Spleen (tissue), 11 donors: Measurements from ENCODE around the gene PHC2. TPM values are rescaled to one million over a fixed set of nuclear protein-coding genes. Genes with fewer than 3 reads are reported as not detected.
A peak's percentile ranks its signal among the peaks of the same experiment; 100 is the strongest.

Experiments
- DNase-seq: peaks from one replicate; pipeline ENCODE4 v3.0.0-alpha.2; 2020
- H3K27ac ChIP-seq, 8 donors: fragments of 200-600 bp; sonication (generic) in 7 of 8; 1 replicate in 4 of 8; 2 replicates in 4 of 8; pipeline versions ENCODE4 v1.5.0 to v1.8.0; 2016 to 2021; ENCODE audit warnings: inconsistent platforms in 4 of 8, mild to moderate bottlenecking in 4 of 8, moderate library complexity in 1 of 8
- H3K27me3 ChIP-seq, 7 donors: fragments of 200-600 bp; sonication (generic) in 6 of 7; replicated peaks in 1 of 7; 1 replicate in 4 of 7; 2 replicates in 3 of 7; pipeline versions ENCODE4 v1.5.0 to v1.8.0; 2016 to 2021; ENCODE audit warnings: inconsistent platforms in 3 of 7, mild to moderate bottlenecking in 1 of 7
- H3K36me3 ChIP-seq, 6 donors: fragments of 200-600 bp; sonication (generic) in 5 of 6; 1 replicate in 4 of 6; 2 replicates in 2 of 6; pipeline versions ENCODE4 v1.5.0 to v1.8.0; 2016 to 2021; ENCODE audit warnings: inconsistent platforms in 2 of 6
- H3K4me1 ChIP-seq, 6 donors: fragments of 200-600 bp; sonication (generic) in 5 of 6; 1 replicate in 3 of 6; 2 replicates in 3 of 6; pipeline versions ENCODE4 v1.5.0 to v1.8.0; 2016 to 2021; ENCODE audit warnings: inconsistent platforms in 3 of 6
- H3K4me3 ChIP-seq, 8 donors: fragments of 200-600 bp; sonication (generic) in 7 of 8; 1 replicate in 4 of 8; 2 replicates in 4 of 8; pipeline versions ENCODE4 v1.5.0 to v1.8.0; 2016 to 2021; ENCODE audit warnings: inconsistent platforms in 4 of 8, mild to moderate bottlenecking in 4 of 8, moderate library complexity in 2 of 8
- H3K9me3 ChIP-seq, 8 donors: fragments of 200-600 bp; sonication (generic) in 7 of 8; 1 replicate in 4 of 8; 2 replicates in 4 of 8; pipeline versions ENCODE4 v1.5.0 to v1.8.0; 2016 to 2021; ENCODE audit warnings: inconsistent platforms in 4 of 8
- POLR2A ChIP-seq, 3 donors: fragments of 450-650 bp; IDR thresholded peaks; one replicate each; pipeline ENCODE4 v1.5.1; 2017; ENCODE audit warnings: antibody characterized with exemption in 3 of 3, mild to moderate bottlenecking in 1 of 3
- POLR2AphosphoS5 ChIP-seq, 3 donors: sonication (generic); formaldehyde crosslinking; IDR thresholded peaks; one replicate each; pipeline ENCODE4 v1.5.1; 2017; ENCODE audit warnings: antibody characterized with exemption in 3 of 3
- WGBS, 5 donors: extraction: QIAGEN DNeasy Blood & Tissue Kit in 3 of 5; methylation state at CpG; one replicate each; pipeline versions ENCODE4 v1.1.5 to v1.1.7; 2013 to 2018; 5-methylcytosine and 5-hydroxymethylcytosine counted together
- intact Hi-C: fragments of 100-400 bp; cut with DNase I; formaldehyde crosslinking; loops from one replicate; pipeline ENCODE4 v1.15.0; 2023; ENCODE audit warnings: low total_unique reads
- polyA plus RNA-seq, 3 donors: library from polyadenylated mRNA; stranded (reverse); fragments of 200-250 nt; gene quantifications; one replicate each; pipeline ENCODE4 v1.2.1, GENCODE V29; 2013
- total RNA-seq, 7 donors: library from RNA; depleted of rRNA in 3 of 7; stranded (reverse); fragments of >200 nt in 3 of 7; fragmentation: NEBNext Ultra II Directional in 4 of 7; extraction: Animal tissue kit (Norgen Biotek cat#: 25700) in 4 of 7; gene quantifications; one replicate each; pipeline versions ENCODE4 v1.1.0 to v1.2.1, GENCODE V29; 2016 to 2021
- TF ChIP-seq, protein P1 (sequence below), 11 experiments: fragments of 200-600 bp in 7 of 11; fragments of 450-650 bp in 4 of 11; sonication (generic) in 4 of 11; IDR thresholded peaks in 8 of 11; conservative IDR thresholded peaks in 3 of 11; 1 replicate in 7 of 11; 2 replicates in 4 of 11; pipeline versions ENCODE4 v1.4.0 to v1.8.0; 2016 to 2021; ENCODE audit warnings: antibody characterized with exemption in 11 of 11, inconsistent platforms in 4 of 11, mild to moderate bottlenecking in 1 of 11
- donor health status: healthy with polysubstance abuse.
- donor health status: DM: no; HTN: no; CAD: no; lungs with moderate emphysema.
- donor health status: DM: no; HTN: no; CAD: no.
- donor health status: Bipolar disorder and iron deficiency.
- donor health status: healthy.
- donor health status: DM: no; HTN: no; CAD: no.
- donor health status: DM: yes; HTN: yes; CAD: no.

PHC2 gene
- total and polyA plus RNA-seq, 10 donors, result 51.1 to 272 (median 136) TPM

DNA sequence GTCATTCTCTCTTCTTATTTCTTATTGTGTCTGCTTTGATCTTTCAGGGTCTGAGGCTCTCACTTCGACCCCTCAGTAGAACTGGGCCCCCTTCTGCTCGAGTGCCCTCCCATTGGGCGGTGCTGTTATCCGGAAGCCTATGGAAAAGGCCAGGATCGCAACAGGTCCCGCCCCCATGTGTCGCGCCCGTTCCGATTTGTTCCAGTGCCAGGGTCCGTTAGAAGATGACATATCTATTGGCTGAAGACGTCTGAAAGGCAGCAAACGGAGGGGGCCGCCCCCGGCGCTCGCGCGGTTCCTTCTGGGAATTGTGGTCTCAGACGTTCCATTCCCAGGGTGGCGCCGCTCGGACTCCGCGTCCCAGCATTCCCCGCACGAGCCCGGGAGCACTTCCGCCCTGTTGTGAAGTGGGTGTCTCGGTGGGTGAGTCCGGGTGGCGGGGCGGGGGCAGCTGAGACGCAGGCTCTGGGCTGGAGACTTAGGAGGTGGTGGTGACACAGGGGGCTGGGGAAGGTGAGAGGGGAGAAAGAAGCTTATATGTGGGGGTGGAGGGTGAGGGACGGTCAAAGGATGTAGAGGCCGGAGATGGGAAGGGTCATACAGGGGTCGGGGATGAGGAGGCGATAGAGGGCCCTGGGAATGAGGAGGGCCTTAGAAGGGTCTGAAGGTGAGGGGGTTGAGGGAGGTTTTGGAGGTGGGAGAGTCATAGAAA lies 41.5 kb upstream of the PHC2 start, which contains the start of gene ZSCAN20:
Gene ZSCAN20 (plus strand): TSS at position 377 of the 712 bp plus-strand sequence. CDS start 6,644 bp downstream, outside the sequence.
- no peak for TF ChIP-seq POLR2A (IDR thresholded peaks at IDR 0.05)
- TF ChIP-seq, protein P1, sequence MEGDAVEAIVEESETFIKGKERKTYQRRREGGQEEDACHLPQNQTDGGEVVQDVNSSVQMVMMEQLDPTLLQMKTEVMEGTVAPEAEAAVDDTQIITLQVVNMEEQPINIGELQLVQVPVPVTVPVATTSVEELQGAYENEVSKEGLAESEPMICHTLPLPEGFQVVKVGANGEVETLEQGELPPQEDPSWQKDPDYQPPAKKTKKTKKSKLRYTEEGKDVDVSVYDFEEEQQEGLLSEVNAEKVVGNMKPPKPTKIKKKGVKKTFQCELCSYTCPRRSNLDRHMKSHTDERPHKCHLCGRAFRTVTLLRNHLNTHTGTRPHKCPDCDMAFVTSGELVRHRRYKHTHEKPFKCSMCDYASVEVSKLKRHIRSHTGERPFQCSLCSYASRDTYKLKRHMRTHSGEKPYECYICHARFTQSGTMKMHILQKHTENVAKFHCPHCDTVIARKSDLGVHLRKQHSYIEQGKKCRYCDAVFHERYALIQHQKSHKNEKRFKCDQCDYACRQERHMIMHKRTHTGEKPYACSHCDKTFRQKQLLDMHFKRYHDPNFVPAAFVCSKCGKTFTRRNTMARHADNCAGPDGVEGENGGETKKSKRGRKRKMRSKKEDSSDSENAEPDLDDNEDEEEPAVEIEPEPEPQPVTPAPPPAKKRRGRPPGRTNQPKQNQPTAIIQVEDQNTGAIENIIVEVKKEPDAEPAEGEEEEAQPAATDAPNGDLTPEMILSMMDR (IDR thresholded peaks at IDR 0.05 in 8 of 11, conservative IDR thresholded peaks at IDR 0.05 in 3 of 11), result peak in 2 of 11 experiments; percentile 18
- TF ChIP-seq POLR2AphosphoS5 (IDR thresholded peaks at IDR 0.05), result peak; percentile 79 to 85 (median 83)
- Histone ChIP-seq H3K4me1 (peaks cover 18 to 57% (median 35%) of the 10 kb centered on the region in 6 donors), H3K4me3 (peak within 1 kb of the TSS; percentile 29 to 74 (median 45)), H3K36me3 (no peaks in the 10 kb centered on the region), H3K9me3 (no peaks in the 10 kb centered on the region), H3K27ac (peak within 1 kb of the TSS; percentile 48 to 82 (median 76)), H3K27me3 (no peaks in the 10 kb centered on the region)
- intact Hi-C loops, result loop anchor here (5.0 kb wide), 1 partner anchor 175 kb away; no protein-coding TSS in a partner anchor
- DNase-seq, result peak; percentile 96
- 0 to 1% (median 1%) methylated on average over 26 to 38 of the region's 38 CpGs for WGBS, 5 donors

- no peak for DNase-seq
- Histone ChIP-seq H3K27ac (peak overlapping the region in 4 of 8 donors; percentile 26 to 81 (median 78)), H3K4me1 (peaks cover 18 to 55% (median 36%) of the 10 kb centered on the region in 6 donors), H3K27me3 (no peaks in the 10 kb centered on the region), H3K9me3 (no peaks in the 10 kb centered on the region), H3K36me3 (no peaks in the 10 kb centered on the region), H3K4me3 (no peak overlapping the region)
- intact Hi-C loops, result loop anchor here (5.0 kb wide), 1 partner anchor 174 kb away; no protein-coding TSS in a partner anchor
- WGBS, 5 donors, result 91 to 97% (median 95%) methylated on average over 4 of the region's 4 CpGs
- no peak for TF ChIP-seq POLR2A (IDR thresholded peaks at IDR 0.05)
- TF ChIP-seq, protein P1 (IDR thresholded peaks at IDR 0.05 in 8 of 11, conservative IDR thresholded peaks at IDR 0.05 in 3 of 11), result no peak
- TF ChIP-seq POLR2AphosphoS5 (IDR thresholded peaks at IDR 0.05), result no peak
Measured at GRCh38 chr1:33471416-33471815, 40.5 kb upstream of the PHC2 start.

DNA sequence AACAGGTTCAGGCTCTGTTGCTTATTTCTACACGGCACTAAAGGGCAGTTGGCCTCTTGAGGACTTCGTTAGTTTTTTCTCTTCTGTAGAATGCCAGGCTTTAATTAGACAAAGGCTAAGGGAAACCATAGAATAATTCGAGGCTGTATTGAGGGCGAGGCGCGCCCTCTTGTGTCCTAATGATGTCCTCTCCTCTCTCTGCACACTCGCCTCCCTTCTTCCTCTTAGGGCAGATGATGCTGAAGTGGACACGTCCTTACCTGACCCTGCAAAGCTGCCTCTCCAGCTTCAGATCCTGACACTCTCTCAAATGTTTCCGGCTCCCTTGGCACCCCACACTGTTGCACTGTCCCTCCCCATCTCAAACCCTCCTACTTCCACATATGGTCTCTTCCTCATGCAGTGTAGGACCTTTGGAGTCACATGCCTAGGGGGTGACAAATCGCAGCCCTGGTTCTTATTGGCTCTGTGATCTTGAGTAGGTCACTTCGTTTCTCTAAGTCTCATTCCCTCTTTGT lies 39.7 kb upstream of the PHC2 start:
- peak in 1 of 3 donors; percentile 44 for TF ChIP-seq POLR2AphosphoS5 (IDR thresholded peaks at IDR 0.05)
- TF ChIP-seq POLR2A (IDR thresholded peaks at IDR 0.05), result no peak
- TF ChIP-seq, protein P1 (IDR thresholded peaks at IDR 0.05 in 8 of 11, conservative IDR thresholded peaks at IDR 0.05 in 3 of 11), result peak; percentile 76 to 91 (median 84)
- no peaks in the 10 kb centered on the region for H3K9me3 ChIP-seq
- WGBS, 5 donors, result 2 to 4% (median 4%) methylated on average over 11 of the region's 11 CpGs
- peak; percentile 87 for DNase-seq
- H3K27ac ChIP-seq, result peak overlapping the region in 3 of 8 donors; percentile 11 to 76 (median 32)
- intact Hi-C loops, result loop anchor here (5.0 kb wide), 1 partner anchor 173 kb away; no protein-coding TSS in a partner anchor
- peaks cover 18 to 59% (median 39%) of the 10 kb centered on the region in 6 donors for H3K4me1 ChIP-seq
- H3K4me3 ChIP-seq, result no peak overlapping the region
- no peaks in the 10 kb centered on the region for H3K36me3 ChIP-seq
- H3K27me3 ChIP-seq, result no peaks in the 10 kb centered on the region

GRCh38 chr1:33469691-33470090 lies 38.8 kb upstream of the PHC2 start:
- 74 to 85% (median 76%) methylated on average over 2 of the region's 2 CpGs for WGBS, 5 donors

More at GRCh38 chr1:33469691-33470090, 38.8 kb upstream of the PHC2 start:
- intact Hi-C loops, result loop anchor here (5.0 kb wide), 1 partner anchor 172 kb away; no protein-coding TSS in a partner anchor
- DNase-seq, result no peak
- Histone ChIP-seq H3K4me1 (peaks cover 18 to 62% (median 39%) of the 10 kb centered on the region in 6 donors), H3K27me3 (no peaks in the 10 kb centered on the region), H3K9me3 (no peaks in the 10 kb centered on the region), H3K27ac (no peak overlapping the region), H3K4me3 (no peak overlapping the region), H3K36me3 (no peaks in the 10 kb centered on the region)
- TF ChIP-seq POLR2AphosphoS5 (IDR thresholded peaks at IDR 0.05) (no peak), POLR2A (IDR thresholded peaks at IDR 0.05) (no peak)
- TF ChIP-seq, protein P1 (IDR thresholded peaks at IDR 0.05 in 8 of 11, conservative IDR thresholded peaks at IDR 0.05 in 3 of 11), result no peak
